ENCODE measurements around the gene ATXN3L.

Gene ATXN3L

GRCh38 chrX:13283512-13283911, 36.3 kb downstream of the ATXN3L start:
- no peak overlapping the region for H2AFZ ChIP-seq
- no peaks in the 10 kb centered on the region for H3K27me3 ChIP-seq (ENCODE audit: control insufficient read depth, insufficient read depth, low read length)
- H3K4me2 ChIP-seq (ENCODE audit: low read length): no peak overlapping the region
- H3K9me3 ChIP-seq (ENCODE audit: control insufficient read depth, low read length): no peaks in the 10 kb centered on the region
- no peaks in the 10 kb centered on the region for H3K79me2 ChIP-seq
- H3K27ac ChIP-seq: no peak overlapping the region
- no peak for TF ChIP-seq CTCF (IDR thresholded peaks at IDR 0.05)
- H3K4me3 ChIP-seq (ENCODE audit: low read depth, low read length): no peak overlapping the region
- no peak overlapping the region for H3K9ac ChIP-seq
- H3K36me3 ChIP-seq (ENCODE audit: control insufficient read depth, insufficient read depth, low read length): no peaks in the 10 kb centered on the region
- H3K4me1 ChIP-seq: no peaks in the 10 kb centered on the region

- no peak for TF ChIP-seq CTCF (IDR thresholded peaks at IDR 0.05)
- Histone ChIP-seq H3K9ac (no peak overlapping the region), H3K4me1 (no peaks in the 10 kb centered on the region), H3K4me3 (ENCODE audit: low read depth, low read length) (no peak overlapping the region), H3K79me2 (no peaks in the 10 kb centered on the region), H3K9me3 (ENCODE audit: control insufficient read depth, low read length) (no peaks in the 10 kb centered on the region), H2AFZ (no peak overlapping the region), H3K36me3 (ENCODE audit: control insufficient read depth, insufficient read depth, low read length) (no peaks in the 10 kb centered on the region), H3K4me2 (ENCODE audit: low read length) (no peak overlapping the region), H3K27ac (no peak overlapping the region), H3K27me3 (ENCODE audit: control insufficient read depth, insufficient read depth, low read length) (no peaks in the 10 kb centered on the region)
Measured at GRCh38 chrX:13281289-13281688, 38.6 kb downstream of the ATXN3L start.

- no peak for TF ChIP-seq CTCF (IDR thresholded peaks at IDR 0.05)
- Histone ChIP-seq H3K9me3 (ENCODE audit: control insufficient read depth, low read length) (no peaks in the 10 kb centered on the region), H3K27me3 (ENCODE audit: control insufficient read depth, insufficient read depth, low read length) (no peaks in the 10 kb centered on the region), H3K4me3 (ENCODE audit: low read depth, low read length) (no peak overlapping the region), H2AFZ (no peak overlapping the region), H3K36me3 (ENCODE audit: control insufficient read depth, insufficient read depth, low read length) (no peaks in the 10 kb centered on the region), H3K9ac (no peak overlapping the region), H3K4me1 (no peaks in the 10 kb centered on the region), H3K79me2 (no peaks in the 10 kb centered on the region), H3K27ac (no peak overlapping the region), H3K4me2 (ENCODE audit: low read length) (no peak overlapping the region)
Measured at GRCh38 chrX:13279279-13280018, 40.4 kb downstream of the ATXN3L start.

- no peak overlapping the region for H3K9ac ChIP-seq
- no peak overlapping the region for H3K27ac ChIP-seq
- no peaks in the 10 kb centered on the region for H3K9me3 ChIP-seq (ENCODE audit: control insufficient read depth, low read length)
- no peaks in the 10 kb centered on the region for H3K27me3 ChIP-seq (ENCODE audit: control insufficient read depth, insufficient read depth, low read length)
- H2AFZ ChIP-seq: no peak overlapping the region
- H3K4me3 ChIP-seq (ENCODE audit: low read depth, low read length): no peak overlapping the region
- H3K79me2 ChIP-seq: no peaks in the 10 kb centered on the region
- no peak overlapping the region for H3K4me2 ChIP-seq (ENCODE audit: low read length)
- TF ChIP-seq CTCF (IDR thresholded peaks at IDR 0.05): no peak
- H3K36me3 ChIP-seq (ENCODE audit: control insufficient read depth, insufficient read depth, low read length): no peaks in the 10 kb centered on the region
- H3K4me1 ChIP-seq: no peaks in the 10 kb centered on the region
Measured at GRCh38 chrX:13277539-13277938, 42.3 kb downstream of the ATXN3L start.

GRCh38 chrX:13276991-13277390, 42.9 kb downstream of the ATXN3L start:
- Histone ChIP-seq H3K4me3 (ENCODE audit: low read depth, low read length) (no peak overlapping the region), H3K9ac (no peak overlapping the region), H3K4me1 (no peaks in the 10 kb centered on the region), H3K9me3 (ENCODE audit: control insufficient read depth, low read length) (no peaks in the 10 kb centered on the region), H2AFZ (no peak overlapping the region), H3K27me3 (ENCODE audit: control insufficient read depth, insufficient read depth, low read length) (no peaks in the 10 kb centered on the region), H3K27ac (no peak overlapping the region), H3K36me3 (ENCODE audit: control insufficient read depth, insufficient read depth, low read length) (no peaks in the 10 kb centered on the region), H3K79me2 (no peaks in the 10 kb centered on the region), H3K4me2 (ENCODE audit: low read length) (no peak overlapping the region)
- TF ChIP-seq CTCF (IDR thresholded peaks at IDR 0.05): no peak
